Adrenal gland (tissue), 12 donors: ENCODE data around the gene ROS1. TPM values are rescaled to one million over a fixed set of nuclear protein-coding genes. Genes with fewer than 3 reads are reported as not detected.
"Not testable (repeated sequence)": the region's sequence is repeated elsewhere in the genome, so short reads cannot be mapped to it uniquely, and the experiment has no call there.

Source experiments
- DNase-seq, 7 donors: peaks; one replicate each; pipeline ENCODE4 v3.0.0-alpha.2; 2019 to 2020
- H3K27ac ChIP-seq, 5 donors: fragments of 200-600 bp; sonication (generic) in 4 of 5; 1 replicate in 3 of 5; 2 replicates in 2 of 5; pipeline versions ENCODE4 v1.5.1 to v1.8.0; 2016 to 2020; ENCODE audit warnings: mild to moderate bottlenecking in 1 of 5
- H3K27me3 ChIP-seq: fragments of 200-600 bp; 2 replicates; pipeline ENCODE4 v1.8.0; 2021
- H3K36me3 ChIP-seq, 2 donors: fragments of 200-600 bp; replicated peaks in 1 of 2; 1 replicate in 1 of 2; 2 replicates in 1 of 2; pipeline versions ENCODE4 v1.5.1 to v1.8.0; 2018 to 2022
- H3K4me1 ChIP-seq, 2 donors: fragments of 200-600 bp; replicated peaks in 1 of 2; 1 replicate in 1 of 2; 2 replicates in 1 of 2; pipeline versions ENCODE4 v1.5.1 to v1.8.0; 2018 to 2021
- H3K4me3 ChIP-seq, 4 donors: fragments of 200-600 bp; sonication (generic) in 3 of 4; one replicate each; pipeline ENCODE4 v1.5.1; 2016 to 2018
- H3K9me3 ChIP-seq, 3 donors: fragments of 200-600 bp; sonication (generic) in 1 of 3; replicated peaks in 1 of 3; 1 replicate in 2 of 3; 2 replicates in 1 of 3; pipeline versions ENCODE4 v1.5.1 to v1.8.0; 2016 to 2021
- CTCF ChIP-seq, 6 experiments: fragments of 450-650 bp in 4 of 6; fragments of 200-600 bp in 2 of 6; sonication (generic) in 1 of 6; IDR thresholded peaks; 1 replicate in 5 of 6; 2 replicates in 1 of 6; pipeline versions ENCODE4 v1.5.1 to v1.8.0; 2016 to 2021; ENCODE audit warnings: antibody characterized with exemption in 6 of 6, mild to moderate bottlenecking in 2 of 6, moderate library complexity in 1 of 6
- POLR2A ChIP-seq, 2 donors: fragments of 450-650 bp; IDR thresholded peaks; one replicate each; pipeline ENCODE4 v1.6.1; 2017; ENCODE audit warnings: antibody characterized with exemption in 2 of 2, mild to moderate bottlenecking in 2 of 2, moderate library complexity in 1 of 2
- WGBS, 4 donors: extraction: QIAGEN DNeasy Blood & Tissue Kit in 2 of 4; methylation state at CpG; one replicate each; pipeline versions ENCODE4 v1.1.5 to v1.1.7; 2013 to 2017; 5-methylcytosine and 5-hydroxymethylcytosine counted together
- intact Hi-C, 2 donors: fragments of 100-400 bp; cut with DNase I; formaldehyde crosslinking; loops; one replicate each; pipeline versions ENCODE4 v1.14.1 to v1.15.0; 2022 to 2023
- polyA plus RNA-seq, 3 donors: library from polyadenylated mRNA; stranded (reverse); fragments of 200-250 nt in 2 of 3; fragments of 350-450 nt in 1 of 3; fragmentation: Illumina TruSeq in 1 of 3; extraction: RNeasy Lipid Tissue Mini Kit (QIAGEN cat#74804) in 1 of 3; gene quantifications; one replicate each; pipeline ENCODE4 v1.2.3, GENCODE V29; 2013 to 2014
- total RNA-seq, 9 donors: library from RNA; depleted of rRNA in 4 of 9; stranded (reverse); fragments of >200 nt in 4 of 9; fragments of 120-200 nt in 1 of 9; fragmentation: NEBNext Ultra II Directional in 1 of 9; extraction: Animal tissue kit (Norgen Biotek cat#: 25700) in 1 of 9; gene quantifications; one replicate each; pipeline versions ENCODE4 v1.1.0 to v1.2.4, GENCODE V29; 2013 to 2023
- donor health status: healthy with polysubstance abuse.
- donor health status: Bipolar disorder and iron deficiency.
- donor health status: DM: yes; HTN: yes; CAD: no.
- donor health status: DM: no; HTN: no; CAD: no.
- donor health status: DM: no; HTN: no; CAD: no.
- donor health status: DM: yes; HTN: yes; CAD: no.

The ROS1 gene
- total and polyA plus RNA-seq, 12 donors = under 0.01 to 0.11 (median 0.08) TPM; not detected in 9

GRCh38 chr6:117469356-117469755 lies 43.6 kb upstream of the ROS1 start:
- Histone ChIP-seq H3K27ac (no peak overlapping the region), H3K27me3 (peaks cover 3% of the 10 kb centered on the region), H3K4me3 (no peak overlapping the region), H3K4me1 (no peaks in the 10 kb centered on the region), H3K9me3 (no peaks in the 10 kb centered on the region), H3K36me3 (no peaks in the 10 kb centered on the region)
- DNase-seq = no peak
- 55 to 72% (median 61%) methylated on average over 4 of the region's 4 CpGs for WGBS, 4 donors
- intact Hi-C loops = no loop called here
- TF ChIP-seq POLR2A (IDR thresholded peaks at IDR 0.05) (no peak), CTCF (IDR thresholded peaks at IDR 0.05) (no peak)

- H3K4me3 ChIP-seq, H3K36me3 ChIP-seq, H3K27ac ChIP-seq, H3K9me3 ChIP-seq, intact Hi-C loops, DNase-seq, H3K4me1 ChIP-seq, H3K27me3 ChIP-seq: not testable (repeated sequence)
- 75 to 89% (median 83%) methylated on average over 4 of the region's 4 CpGs for WGBS, 4 donors
Observed at GRCh38 chr6:117468527-117468926, 42.8 kb upstream of the ROS1 start.

- WGBS, 4 donors = 73 to 82% (median 78%) methylated on average over 4 of the region's 4 CpGs
- no peak for DNase-seq
- TF ChIP-seq CTCF (IDR thresholded peaks at IDR 0.05) (no peak), POLR2A (IDR thresholded peaks at IDR 0.05) (no peak)
- intact Hi-C loops = no loop called here
- H3K36me3 ChIP-seq = no peaks in the 10 kb centered on the region
- H3K9me3 ChIP-seq = no peaks in the 10 kb centered on the region
- no peak overlapping the region for H3K27ac ChIP-seq
- peaks cover 3% of the 10 kb centered on the region for H3K27me3 ChIP-seq
- H3K4me1 ChIP-seq = no peaks in the 10 kb centered on the region
- H3K4me3 ChIP-seq = no peak overlapping the region
Observed at GRCh38 chr6:117467876-117468275, 42.1 kb upstream of the ROS1 start.

GRCh38 chr6:117465691-117466090 lies 39.9 kb upstream of the ROS1 start:
- H3K4me1 ChIP-seq = no peaks in the 10 kb centered on the region
- TF ChIP-seq CTCF (IDR thresholded peaks at IDR 0.05) (no peak), POLR2A (IDR thresholded peaks at IDR 0.05) (no peak)
- H3K9me3 ChIP-seq = no peaks in the 10 kb centered on the region
- H3K4me3 ChIP-seq = no peak overlapping the region
- 35 to 65% (median 48%) methylated on average over 1 of the region's 1 CpG for WGBS, 4 donors
- intact Hi-C loops = no loop called here
- peaks cover 3% of the 10 kb centered on the region for H3K27me3 ChIP-seq
- H3K27ac ChIP-seq = no peak overlapping the region
- no peak for DNase-seq
- no peaks in the 10 kb centered on the region for H3K36me3 ChIP-seq

GRCh38 chr6:117464700-117465099 lies 39.0 kb upstream of the ROS1 start:
- no peak overlapping the region for H3K27ac ChIP-seq
- DNase-seq = no peak
- H3K27me3 ChIP-seq = peaks cover 3% of the 10 kb centered on the region
- 45 to 92% (median 68%) methylated on average over 2 of the region's 2 CpGs for WGBS, 4 donors
- H3K36me3 ChIP-seq = no peaks in the 10 kb centered on the region
- H3K4me1 ChIP-seq = no peaks in the 10 kb centered on the region
- no peak overlapping the region for H3K4me3 ChIP-seq
- intact Hi-C loops = no loop called here
- TF ChIP-seq POLR2A (IDR thresholded peaks at IDR 0.05) = no peak
- TF ChIP-seq CTCF (IDR thresholded peaks at IDR 0.05) = no peak
- no peaks in the 10 kb centered on the region for H3K9me3 ChIP-seq
